Ovary (tissue), 3 donors: ENCODE results near the gene CTDSPL.

Experiments used
- EP300 ChIP-seq: sonication (generic); formaldehyde crosslinking; IDR thresholded peaks from one replicate; pipeline ENCODE4 v1.6.1; 2017; ENCODE audit warnings: antibody characterized with exemption
- POLR2A ChIP-seq: fragments of 450-650 bp; IDR thresholded peaks from one replicate; pipeline ENCODE4 v1.6.1; 2017; ENCODE audit warnings: antibody characterized with exemption, mild to moderate bottlenecking, moderate library complexity
- TF ChIP-seq, protein P1 (sequence below), 3 donors: fragments of 450-650 bp in 2 of 3; fragments of 200-600 bp in 1 of 3; IDR thresholded peaks; one replicate each; pipeline versions ENCODE4 v1.5.1 to v1.8.0; 2016 to 2022; ENCODE audit warnings: antibody characterized with exemption in 3 of 3, mild to moderate bottlenecking in 1 of 3
- donor health status: DM: no; HTN: no; CAD: no.

DNA sequence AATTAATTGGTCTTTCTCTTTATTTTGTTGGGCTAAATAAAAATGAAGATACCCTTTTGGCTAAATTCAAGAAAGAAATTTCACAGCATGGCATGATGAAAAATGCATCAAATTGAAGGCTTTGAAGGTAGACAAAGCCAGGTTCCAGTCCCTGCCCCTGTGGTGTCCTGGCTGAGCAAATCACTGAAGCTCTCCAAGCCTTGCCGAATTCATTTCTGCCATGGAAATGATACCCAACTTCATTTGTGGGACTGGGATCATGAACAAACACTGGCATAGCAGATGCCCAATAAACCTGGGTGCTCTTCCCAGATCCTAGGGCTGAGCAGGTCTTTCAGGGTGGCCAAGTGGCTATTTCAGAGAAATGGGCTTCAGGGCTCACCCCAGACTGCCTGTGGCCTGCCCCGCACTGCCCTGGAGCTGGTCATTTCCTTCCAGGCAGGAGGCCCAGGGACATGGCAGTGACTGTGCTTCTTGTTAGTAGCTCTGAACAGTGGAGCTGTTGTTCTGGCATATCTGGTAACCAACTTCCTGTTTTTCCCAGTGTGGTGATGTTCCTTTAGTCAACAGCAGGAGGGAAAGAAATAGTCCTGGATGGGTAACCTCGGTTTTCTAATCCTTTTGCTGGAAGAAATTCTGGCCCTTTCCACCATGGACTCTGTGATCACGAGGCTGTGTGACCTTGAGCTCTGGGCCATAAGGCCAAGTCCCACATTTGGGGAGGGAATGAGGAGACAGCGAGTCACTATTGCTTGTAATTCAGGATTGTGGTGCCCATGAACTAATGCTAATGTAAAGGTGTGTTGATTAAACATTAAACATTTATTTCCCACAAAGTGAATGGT is 47.6 kb downstream of the CTDSPL start:
- TF ChIP-seq, protein P1, sequence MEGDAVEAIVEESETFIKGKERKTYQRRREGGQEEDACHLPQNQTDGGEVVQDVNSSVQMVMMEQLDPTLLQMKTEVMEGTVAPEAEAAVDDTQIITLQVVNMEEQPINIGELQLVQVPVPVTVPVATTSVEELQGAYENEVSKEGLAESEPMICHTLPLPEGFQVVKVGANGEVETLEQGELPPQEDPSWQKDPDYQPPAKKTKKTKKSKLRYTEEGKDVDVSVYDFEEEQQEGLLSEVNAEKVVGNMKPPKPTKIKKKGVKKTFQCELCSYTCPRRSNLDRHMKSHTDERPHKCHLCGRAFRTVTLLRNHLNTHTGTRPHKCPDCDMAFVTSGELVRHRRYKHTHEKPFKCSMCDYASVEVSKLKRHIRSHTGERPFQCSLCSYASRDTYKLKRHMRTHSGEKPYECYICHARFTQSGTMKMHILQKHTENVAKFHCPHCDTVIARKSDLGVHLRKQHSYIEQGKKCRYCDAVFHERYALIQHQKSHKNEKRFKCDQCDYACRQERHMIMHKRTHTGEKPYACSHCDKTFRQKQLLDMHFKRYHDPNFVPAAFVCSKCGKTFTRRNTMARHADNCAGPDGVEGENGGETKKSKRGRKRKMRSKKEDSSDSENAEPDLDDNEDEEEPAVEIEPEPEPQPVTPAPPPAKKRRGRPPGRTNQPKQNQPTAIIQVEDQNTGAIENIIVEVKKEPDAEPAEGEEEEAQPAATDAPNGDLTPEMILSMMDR (IDR thresholded peaks at IDR 0.05), result no peak
- TF ChIP-seq POLR2A (no peak), EP300 (no peak)
